Measurements from ENCODE around the gene AFMID.

AFMID gene

DNA sequence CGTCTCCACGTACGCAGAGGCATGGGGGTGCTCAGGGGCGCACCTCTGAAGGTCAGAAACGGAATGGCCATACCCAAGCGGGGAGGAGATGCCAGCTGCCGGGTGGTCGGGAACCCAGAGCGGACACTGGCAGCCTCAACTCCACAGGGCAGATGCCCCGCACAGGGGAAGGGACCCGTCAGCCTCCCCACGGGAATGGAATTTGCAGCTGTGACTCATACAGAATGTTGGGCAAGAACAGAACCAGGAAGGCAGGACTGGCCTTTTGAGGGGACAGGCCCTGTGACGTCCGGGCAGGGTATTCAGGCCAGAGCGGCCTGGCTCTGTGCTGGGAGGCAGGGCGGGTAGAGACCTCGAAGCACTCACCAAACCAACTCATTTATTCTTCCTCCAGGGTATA lies 7.8 kb upstream of the AFMID start:
- TF ChIP-seq, protein P1, sequence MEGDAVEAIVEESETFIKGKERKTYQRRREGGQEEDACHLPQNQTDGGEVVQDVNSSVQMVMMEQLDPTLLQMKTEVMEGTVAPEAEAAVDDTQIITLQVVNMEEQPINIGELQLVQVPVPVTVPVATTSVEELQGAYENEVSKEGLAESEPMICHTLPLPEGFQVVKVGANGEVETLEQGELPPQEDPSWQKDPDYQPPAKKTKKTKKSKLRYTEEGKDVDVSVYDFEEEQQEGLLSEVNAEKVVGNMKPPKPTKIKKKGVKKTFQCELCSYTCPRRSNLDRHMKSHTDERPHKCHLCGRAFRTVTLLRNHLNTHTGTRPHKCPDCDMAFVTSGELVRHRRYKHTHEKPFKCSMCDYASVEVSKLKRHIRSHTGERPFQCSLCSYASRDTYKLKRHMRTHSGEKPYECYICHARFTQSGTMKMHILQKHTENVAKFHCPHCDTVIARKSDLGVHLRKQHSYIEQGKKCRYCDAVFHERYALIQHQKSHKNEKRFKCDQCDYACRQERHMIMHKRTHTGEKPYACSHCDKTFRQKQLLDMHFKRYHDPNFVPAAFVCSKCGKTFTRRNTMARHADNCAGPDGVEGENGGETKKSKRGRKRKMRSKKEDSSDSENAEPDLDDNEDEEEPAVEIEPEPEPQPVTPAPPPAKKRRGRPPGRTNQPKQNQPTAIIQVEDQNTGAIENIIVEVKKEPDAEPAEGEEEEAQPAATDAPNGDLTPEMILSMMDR (IDR thresholded peaks at IDR 0.05; ENCODE audit: low read depth, low read length), result no peak
- no peak for DNase-seq (ENCODE audit: extremely low read depth, low read depth)

DNA sequence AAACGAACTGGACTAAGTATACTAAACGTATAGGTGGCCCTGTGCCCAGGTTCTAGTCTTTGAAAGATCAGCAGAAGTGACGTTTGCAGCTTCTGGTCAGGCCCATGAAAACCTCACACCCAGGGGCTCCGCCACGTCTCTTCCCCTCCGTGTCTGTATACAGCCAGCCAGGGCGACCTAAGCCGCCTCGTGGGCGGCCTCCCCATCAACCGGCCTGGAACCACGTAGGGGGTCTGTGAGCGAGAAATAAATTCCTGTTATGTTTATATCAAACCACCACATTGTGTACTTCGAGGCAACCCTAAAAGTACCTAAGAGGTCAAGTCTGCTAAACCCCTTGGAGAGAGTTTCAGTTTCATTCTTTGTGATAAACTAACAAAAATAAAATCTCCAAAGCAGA lies 7.1 kb upstream of the AFMID start:
- DNase-seq (ENCODE audit: extremely low read depth, low read depth), result no peak
- TF ChIP-seq, protein P1 (IDR thresholded peaks at IDR 0.05; ENCODE audit: low read depth, low read length), result no peak

DNA sequence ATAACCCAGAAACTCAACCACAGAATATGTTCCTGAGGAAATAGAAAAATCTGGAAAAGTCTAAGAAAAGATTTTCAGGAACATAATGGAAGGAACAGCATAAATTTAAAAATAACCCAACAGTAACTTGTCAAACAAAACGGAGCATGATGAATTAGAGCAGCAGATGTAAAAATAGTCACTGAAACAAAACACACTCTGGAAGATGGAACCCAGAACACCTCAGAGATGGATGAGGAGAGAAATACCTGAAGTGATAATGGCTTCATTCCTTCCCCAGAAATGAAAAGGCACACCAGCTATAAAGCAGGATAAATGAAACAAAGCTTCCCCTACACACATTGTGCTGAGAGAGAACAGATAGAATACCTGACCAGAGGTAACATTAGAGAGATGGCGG lies 6.7 kb upstream of the AFMID start:
- TF ChIP-seq, protein P1 (IDR thresholded peaks at IDR 0.05; ENCODE audit: low read depth, low read length), result no peak

DNA sequence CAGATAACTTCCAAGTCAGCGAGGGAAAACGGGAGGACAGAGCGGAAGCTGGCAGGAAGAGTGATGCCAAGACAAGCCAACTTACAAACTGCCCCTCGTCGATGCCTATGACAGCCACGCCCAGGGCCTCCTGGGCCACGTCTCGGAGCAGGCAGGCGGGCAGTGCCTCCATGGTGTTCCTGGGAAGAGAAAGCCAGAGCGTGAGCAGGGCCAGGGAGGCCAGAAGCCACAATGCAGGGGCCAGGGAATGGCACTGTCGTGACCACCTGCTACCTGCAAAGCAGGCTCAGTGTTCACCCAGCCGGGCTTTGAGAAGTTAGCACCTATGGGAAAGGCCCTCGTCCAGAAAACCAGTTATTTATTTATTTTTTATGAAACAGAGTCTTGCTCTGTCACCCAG lies 4.7 kb upstream of the AFMID start:
- DNase-seq (ENCODE audit: extremely low read depth, low read depth), result no peak
- TF ChIP-seq, protein P1 (IDR thresholded peaks at IDR 0.05; ENCODE audit: low read depth, low read length), result no peak

More for the DNA sequence above, 6.7 kb upstream of the AFMID start:
- no peak for DNase-seq (ENCODE audit: extremely low read depth, low read depth)

DNA sequence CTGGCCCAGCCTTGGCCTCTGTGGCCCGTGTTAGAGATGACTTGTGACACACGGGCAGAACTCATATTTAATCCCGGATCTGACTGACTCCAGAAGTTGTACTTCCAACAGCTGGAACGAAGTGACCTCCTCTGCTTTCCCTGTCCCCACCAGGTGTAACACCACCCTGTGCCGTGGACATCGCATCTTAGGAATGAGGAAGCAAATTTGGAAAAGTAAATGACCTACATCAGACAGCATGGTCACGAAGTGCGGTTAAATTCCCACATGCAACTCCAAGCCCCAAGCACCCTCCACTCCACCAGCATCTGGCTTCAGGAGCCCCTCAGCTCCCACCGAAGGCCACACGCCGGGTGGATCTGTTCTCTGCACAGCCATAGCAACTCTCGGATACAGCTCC lies 3.2 kb upstream of the AFMID start:
- no peak for DNase-seq (ENCODE audit: extremely low read depth, low read depth)
- TF ChIP-seq, protein P1 (IDR thresholded peaks at IDR 0.05; ENCODE audit: low read depth, low read length), result no peak

DNA sequence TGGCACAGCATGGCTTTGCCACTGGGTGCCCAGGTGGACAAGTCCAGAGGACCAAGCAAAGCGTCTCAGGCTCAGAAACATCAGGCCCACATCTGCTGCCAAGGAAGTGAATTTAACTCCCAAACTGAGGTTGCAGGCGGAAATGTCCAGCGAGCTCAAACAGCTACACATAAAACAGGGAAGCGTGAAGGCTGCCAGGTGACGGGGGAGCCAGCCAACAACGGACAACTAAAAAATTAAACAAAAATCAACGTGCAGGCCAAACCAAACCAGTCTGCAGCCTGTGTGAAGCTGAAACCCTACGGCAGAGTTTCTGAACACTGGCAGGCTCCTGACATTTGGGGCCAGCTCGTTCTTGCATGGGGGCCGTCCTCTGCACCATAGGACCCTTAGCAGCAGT lies 2.8 kb upstream of the AFMID start:
- DNase-seq (ENCODE audit: extremely low read depth, low read depth), result no peak
- TF ChIP-seq, protein P1 (IDR thresholded peaks at IDR 0.05; ENCODE audit: low read depth, low read length), result no peak

DNA sequence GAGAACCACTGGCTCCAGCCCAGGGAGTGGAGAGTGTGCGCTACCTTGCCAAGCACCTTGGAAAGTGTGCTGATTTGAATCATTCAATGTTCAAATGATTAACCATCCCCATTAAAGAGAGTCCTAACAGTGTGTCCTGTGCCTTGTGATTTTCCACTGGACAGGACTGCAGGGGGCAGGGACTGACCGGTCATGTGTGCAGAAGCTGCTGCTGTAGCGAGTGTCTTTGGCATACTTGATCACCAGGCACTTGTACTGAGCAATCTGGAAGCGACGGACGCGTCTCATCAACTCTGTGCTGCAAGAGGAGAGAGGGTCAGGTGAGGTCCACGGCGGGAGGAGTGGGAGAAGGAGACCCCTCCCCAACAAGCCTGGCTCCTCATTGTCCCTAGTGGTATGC lies 2.3 kb upstream of the AFMID start:
- DNase-seq (ENCODE audit: extremely low read depth, low read depth), result no peak
- TF ChIP-seq, protein P1 (IDR thresholded peaks at IDR 0.05; ENCODE audit: low read depth, low read length), result no peak

Data from AG09319 (cell line).